ENCODE data around the gene MME. TPM values are rescaled to one million over a fixed set of nuclear protein-coding genes. Genes with fewer than 3 reads are reported as not detected.
A peak's percentile ranks its signal among the peaks of the same experiment; 100 is the strongest.
"Not testable (repeated sequence)": the region's sequence is repeated elsewhere in the genome, so short reads cannot be mapped to it uniquely, and the experiment has no call there.

Gene MME
- polyA plus RNA-seq, 3 donors = 446 to 541 (median 491) TPM

GRCh38 chr3:155134311-155134710 is 54.2 kb downstream of the MME start:
- not testable (repeated sequence) for DNase-seq (ENCODE audit: low read depth in 3 of 3, low spot score in 2 of 3)

GRCh38 chr3:155135003-155135402 is 54.9 kb downstream of the MME start:
- DNase-seq (ENCODE audit: low read depth in 3 of 3, low spot score in 2 of 3) = no peak

DNA sequence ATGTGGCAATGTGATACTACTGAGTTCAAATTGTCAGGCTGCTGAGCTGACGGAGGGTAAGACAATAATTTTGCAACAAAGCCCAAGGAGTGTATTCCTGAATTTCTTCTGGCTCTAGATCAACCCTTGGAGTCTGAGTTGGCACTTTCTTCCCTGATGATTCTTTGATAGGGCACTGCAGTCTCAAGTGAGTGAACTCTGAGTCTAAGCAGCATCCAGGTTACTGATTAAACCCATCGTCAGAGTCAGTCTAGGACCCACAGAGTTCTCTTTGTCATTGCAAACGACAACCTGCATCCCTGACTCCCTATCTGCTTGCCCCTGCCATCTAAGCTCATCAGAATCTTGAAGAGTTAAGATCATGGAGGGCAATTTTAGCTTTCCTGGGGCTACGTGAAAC is 58.6 kb downstream of the MME start:
- DNase-seq (ENCODE audit: low read depth in 3 of 3, low spot score in 2 of 3) = peak in 1 of 3 donors; percentile 8

DNA sequence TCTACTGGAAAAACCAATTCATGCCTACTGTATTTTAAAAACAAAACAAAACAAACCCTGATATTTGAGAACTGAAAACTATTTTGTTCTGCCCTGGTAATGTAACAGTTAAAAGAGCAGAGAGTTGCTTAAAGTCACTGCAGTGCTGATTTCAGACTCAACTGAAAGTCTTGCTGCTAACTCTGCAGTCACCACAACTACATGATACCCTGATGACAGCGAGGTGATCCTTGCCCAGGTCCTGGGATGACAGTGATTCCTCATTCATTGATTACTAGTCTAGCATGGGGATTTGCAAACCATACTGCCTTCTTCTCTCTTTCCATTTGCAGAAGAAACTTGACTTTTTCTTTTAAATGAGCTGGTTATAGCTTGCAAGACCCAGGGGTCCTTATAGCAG is 67.5 kb downstream of the MME start:
- DNase-seq (ENCODE audit: low read depth in 3 of 3, low spot score in 2 of 3) = no peak

GRCh38 chr3:155149494-155149893 is 69.4 kb downstream of the MME start:
- DNase-seq (ENCODE audit: low read depth in 3 of 3, low spot score in 2 of 3) = no peak

DNA sequence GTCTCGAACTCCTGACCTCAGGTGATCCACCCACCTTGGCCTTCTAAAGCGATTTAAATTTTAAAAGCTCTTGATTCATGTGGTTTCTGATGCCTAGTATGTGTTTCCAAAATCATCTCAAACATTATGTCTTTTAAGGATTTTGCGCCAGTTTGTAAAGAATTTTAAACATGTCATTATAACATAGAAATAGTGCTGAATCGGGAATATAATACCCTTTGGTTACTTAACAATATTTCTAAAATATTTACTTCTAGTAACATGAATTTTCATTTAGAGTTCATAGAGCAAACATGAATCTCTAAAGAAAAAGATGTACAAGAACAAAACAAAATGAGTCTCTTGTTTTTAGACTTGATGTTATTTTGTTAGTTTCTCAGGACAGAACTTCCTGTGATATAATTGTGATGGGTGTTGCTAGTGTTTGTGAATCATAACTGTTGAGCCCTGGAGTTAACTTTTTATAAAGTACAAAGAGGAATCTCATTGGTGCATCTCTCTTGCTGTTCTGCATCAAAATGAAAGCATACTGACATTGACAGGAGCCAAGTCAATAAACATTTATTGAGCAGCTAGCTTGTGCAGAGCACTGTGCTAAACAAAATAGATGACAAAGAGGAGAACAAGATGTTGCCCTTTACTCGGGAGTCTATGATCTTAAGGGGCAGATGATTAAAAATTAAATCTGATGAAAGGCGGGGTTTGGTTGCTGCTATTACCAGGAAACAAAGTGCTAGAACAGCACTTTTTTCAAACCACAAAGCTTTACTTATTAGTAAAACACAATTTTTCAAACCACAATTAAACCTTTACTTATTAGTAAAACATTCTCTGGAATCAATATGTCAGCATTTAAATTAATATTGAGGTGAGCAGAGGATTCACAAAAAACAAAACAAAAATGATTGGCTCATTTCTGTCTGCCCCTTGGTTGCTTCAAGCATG is 73.4 kb downstream of the MME start:
- no peak for DNase-seq (ENCODE audit: low read depth in 3 of 3, low spot score in 2 of 3)

DNA sequence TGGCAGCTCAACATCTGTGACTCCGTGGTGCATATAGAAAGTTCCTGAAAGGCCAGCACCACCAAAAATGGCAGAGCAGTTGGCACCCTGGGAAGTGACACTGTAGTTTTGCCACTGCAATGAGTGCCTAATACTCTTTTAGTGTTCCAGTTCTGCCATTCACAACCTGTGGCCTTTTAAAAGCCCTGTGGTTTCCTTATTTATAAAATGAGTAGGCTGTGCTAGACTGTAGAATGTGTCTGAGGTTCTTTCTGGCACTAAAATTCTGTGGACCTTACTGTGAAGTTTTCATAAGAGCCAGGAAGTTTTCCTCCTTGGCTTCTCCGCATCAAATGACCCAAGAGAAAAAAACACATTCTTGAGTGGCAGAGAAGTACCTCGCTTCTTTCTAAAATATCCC is 74.1 kb downstream of the MME start:
- DNase-seq (ENCODE audit: low read depth in 3 of 3, low spot score in 2 of 3) = no peak

DNA sequence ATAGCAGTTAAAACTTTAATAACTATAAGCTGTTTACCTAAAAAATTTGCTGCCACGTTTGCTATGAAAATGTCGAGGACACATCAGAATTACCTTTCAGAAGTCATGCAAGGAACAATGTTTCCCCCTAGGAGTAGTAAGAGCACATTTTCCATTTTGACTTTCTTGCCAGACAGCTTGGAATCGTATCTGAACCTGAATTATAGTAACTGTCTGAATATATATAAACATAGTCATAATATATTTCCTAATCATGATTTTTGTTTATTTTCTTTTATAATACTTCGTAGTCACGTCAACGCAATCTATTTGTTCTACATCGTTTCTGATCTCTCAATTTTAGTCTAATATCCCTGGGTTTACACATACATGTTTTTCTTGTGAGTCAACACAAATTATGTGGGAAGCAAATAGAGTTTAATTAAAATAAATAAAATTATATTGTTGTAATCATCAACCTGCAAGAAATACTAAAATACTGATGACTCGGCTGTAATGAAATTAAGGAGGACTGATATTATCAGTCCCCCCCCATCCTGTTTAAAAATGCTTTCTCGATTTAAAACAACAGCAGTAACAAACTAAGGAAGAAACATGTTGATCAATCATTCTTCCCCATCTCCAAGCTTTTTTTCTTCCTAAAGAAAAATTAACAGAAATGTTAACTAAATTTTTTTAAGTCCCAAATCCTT is 78.4 kb downstream of the MME start:
- DNase-seq (ENCODE audit: low read depth in 3 of 3, low spot score in 2 of 3) = no peak

- DNase-seq (ENCODE audit: low read depth in 3 of 3, low spot score in 2 of 3) = no peak
Measured at GRCh38 chr3:155159301-155159700, 79.2 kb downstream of the MME start.

DNA sequence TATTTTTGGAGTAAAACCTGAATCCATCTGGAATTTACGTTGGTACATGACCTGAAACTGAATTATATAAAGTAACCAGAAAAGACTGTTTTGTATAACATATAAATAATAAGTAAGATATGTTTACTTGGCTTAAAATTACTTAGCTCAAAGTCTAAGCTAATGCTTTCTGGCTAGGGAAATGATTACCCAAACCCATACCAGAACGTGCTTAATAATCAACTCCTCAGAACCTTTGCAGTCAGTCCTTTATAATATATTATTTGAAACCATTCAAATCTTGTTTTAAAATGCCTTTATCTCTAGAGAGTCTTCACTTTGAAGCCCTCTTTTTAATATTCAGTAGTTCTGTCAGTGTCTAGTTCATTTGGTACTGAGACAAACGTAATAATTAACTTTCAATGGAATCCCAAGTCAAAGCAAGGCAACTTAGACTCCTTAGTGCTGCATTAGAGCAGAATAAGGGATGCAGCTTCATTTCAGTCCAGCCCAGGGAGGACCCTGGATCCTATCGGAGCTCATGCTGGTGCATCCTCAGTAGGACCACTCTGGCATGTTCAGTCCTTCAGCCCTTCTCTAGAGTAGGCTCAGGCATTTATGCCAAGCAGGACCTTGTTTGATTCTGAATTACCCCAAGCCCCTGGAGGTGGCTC is 81.6 kb downstream of the MME start:
- no peak for DNase-seq (ENCODE audit: low read depth in 3 of 3, low spot score in 2 of 3)

- no peak for DNase-seq (ENCODE audit: low read depth in 3 of 3, low spot score in 2 of 3)
Measured at GRCh38 chr3:155164306-155164705, 84.2 kb downstream of the MME start.

GRCh38 chr3:155166441-155166840 is 86.3 kb downstream of the MME start:
- no peak for DNase-seq (ENCODE audit: low read depth in 3 of 3, low spot score in 2 of 3)

- no peak for DNase-seq (ENCODE audit: low read depth in 3 of 3, low spot score in 2 of 3)
Measured at GRCh38 chr3:155169197-155169596, 89.1 kb downstream of the MME start.

DNA sequence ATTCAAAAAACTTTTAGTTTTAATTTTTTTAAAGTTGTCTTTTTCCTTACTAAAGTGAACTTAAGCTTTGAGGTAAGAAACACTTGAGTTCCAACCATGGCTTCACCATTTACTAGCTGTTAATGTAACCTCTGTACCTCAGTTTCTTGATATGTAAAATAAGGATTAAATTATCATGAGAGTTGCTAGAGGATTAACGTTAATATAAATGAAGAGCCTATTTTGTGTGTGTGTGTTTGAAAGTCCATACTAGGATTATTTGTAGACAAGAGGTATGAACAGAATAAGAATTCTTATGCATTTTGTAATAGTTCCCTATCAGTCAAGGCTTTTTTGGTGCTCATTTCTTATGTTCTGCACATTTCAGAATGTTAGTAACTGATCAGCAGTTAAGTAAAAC is 93.7 kb downstream of the MME start:
- DNase-seq (ENCODE audit: low read depth in 3 of 3, low spot score in 2 of 3) = no peak

DNA sequence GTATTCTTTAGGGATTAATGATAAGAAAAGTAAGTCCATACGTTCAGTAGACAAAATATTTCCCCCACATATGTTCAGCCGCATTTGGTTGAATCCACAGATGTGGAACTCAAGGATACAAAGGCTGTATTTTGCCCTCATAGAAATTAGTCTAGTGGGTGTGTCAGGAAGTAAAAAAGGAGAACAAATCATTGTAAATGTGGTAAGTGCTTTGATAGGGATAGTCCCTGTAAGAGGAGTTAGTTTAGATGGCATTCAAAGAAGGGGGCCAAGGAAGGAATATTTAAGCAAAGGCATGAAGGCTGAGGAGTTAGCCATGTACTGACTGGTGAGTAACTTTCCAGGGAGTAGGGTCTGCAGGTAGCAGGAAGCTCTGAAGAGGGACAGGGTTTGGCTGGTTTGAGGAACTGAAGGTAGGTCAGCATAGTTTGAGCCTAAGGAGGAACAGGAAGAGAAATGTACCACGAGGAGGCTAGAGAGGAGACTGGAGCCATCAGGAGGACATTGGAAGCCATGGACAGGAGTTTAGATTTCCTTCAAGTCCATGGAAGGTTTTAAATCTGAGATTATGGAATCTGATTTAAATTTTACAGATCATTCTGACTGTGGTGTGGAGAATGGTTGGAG is 98.8 kb downstream of the MME start:
- DNase-seq (ENCODE audit: low read depth in 3 of 3, low spot score in 2 of 3) = no peak

GRCh38 chr3:155179437-155179827 is 99.3 kb downstream of the MME start:
- DNase-seq (ENCODE audit: low read depth in 3 of 3, low spot score in 2 of 3) = no peak

DNA sequence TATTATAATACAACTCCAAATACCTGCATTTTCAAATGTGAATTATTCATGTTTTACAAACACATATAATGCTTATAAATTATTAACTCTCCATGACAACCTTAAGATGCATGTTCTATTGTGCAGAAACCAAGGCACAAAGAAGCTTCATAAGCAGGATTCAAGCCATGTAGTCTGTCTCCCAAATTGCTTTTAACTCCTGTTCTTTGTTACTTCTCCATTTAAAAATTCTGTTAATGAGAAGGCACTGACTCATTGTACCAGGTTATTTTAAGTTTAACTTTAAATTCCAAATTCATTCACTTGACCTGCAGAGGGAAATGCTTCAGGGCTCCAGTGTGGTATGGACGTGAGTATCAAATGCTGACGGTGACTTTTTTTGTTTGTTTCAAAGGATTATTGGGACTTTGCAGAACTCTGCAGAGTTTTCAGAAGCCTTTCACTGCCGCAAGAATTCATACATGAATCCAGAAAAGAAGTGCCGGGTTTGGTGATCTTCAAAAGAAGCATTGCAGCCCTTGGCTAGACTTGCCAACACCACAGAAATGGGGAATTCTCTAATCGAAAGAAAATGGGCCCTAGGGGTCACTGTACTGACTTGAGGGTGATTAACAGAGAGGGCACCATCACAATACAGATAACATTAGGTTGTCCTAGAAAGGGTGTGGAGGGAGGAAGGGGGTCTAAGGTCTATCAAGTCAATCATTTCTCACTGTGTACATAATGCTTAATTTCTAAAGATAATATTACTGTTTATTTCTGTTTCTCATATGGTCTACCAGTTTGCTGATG is 100.0 kb downstream of the MME start:
- DNase-seq (ENCODE audit: low read depth in 3 of 3, low spot score in 2 of 3) = no peak

GRCh38 chr3:155182467-155182866 is 102.3 kb downstream of the MME start:
- DNase-seq (ENCODE audit: low read depth in 3 of 3, low spot score in 2 of 3) = no peak

- DNase-seq (ENCODE audit: low read depth in 3 of 3, low spot score in 2 of 3) = no peak
Measured at GRCh38 chr3:155184011-155184410, 103.9 kb downstream of the MME start.

GRCh38 chr3:155185631-155186071 is 105.5 kb downstream of the MME start:
- DNase-seq (ENCODE audit: low read depth in 3 of 3, low spot score in 2 of 3) = no peak
